Heart right ventricle (tissue), 16 donors: ENCODE results near the gene PFKFB1. TPM values are rescaled to one million over a fixed set of nuclear protein-coding genes. Genes with fewer than 3 reads are reported as not detected.
A peak's percentile ranks its signal among the peaks of the same experiment; 100 is the strongest.

ENCODE experiments used
- ATAC-seq, 8 donors: fragments of 200-7000 bp; cut with Tn5 transposase; one replicate each; pipeline ENCODE4 v1.9.1; 2020; ENCODE audit warnings: mild to moderate bottlenecking in 8 of 8, moderate library complexity in 8 of 8, moderate number of reproducible peaks in 1 of 8
- DNase-seq, 2 donors: peaks; one replicate each; pipeline ENCODE4 v3.0.0-alpha.2; 2020
- H3K27ac ChIP-seq, 10 donors: fragments of 200-600 bp; sonication (generic) in 2 of 10; one replicate each; pipeline versions ENCODE4 v1.5.0 to v1.8.0; 2020 to 2022; ENCODE audit warnings: mild to moderate bottlenecking in 3 of 10
- H3K27me3 ChIP-seq, 7 donors: fragments of 200-600 bp; one replicate each; pipeline ENCODE4 v1.8.0; 2021 to 2022; ENCODE audit warnings: mild to moderate bottlenecking in 2 of 7
- H3K36me3 ChIP-seq, 9 donors: fragments of 200-600 bp; sonication (generic) in 1 of 9; one replicate each; pipeline versions ENCODE4 v1.5.0 to v1.8.0; 2020 to 2022; ENCODE audit warnings: mild to moderate bottlenecking in 2 of 9
- H3K4me1 ChIP-seq, 9 donors: fragments of 200-600 bp; sonication (generic) in 1 of 9; one replicate each; pipeline versions ENCODE4 v1.5.0 to v1.8.0; 2020 to 2022; ENCODE audit warnings: mild to moderate bottlenecking in 4 of 9
- H3K4me3 ChIP-seq, 10 donors: fragments of 200-600 bp; sonication (generic) in 2 of 10; one replicate each; pipeline versions ENCODE4 v1.5.0 to v1.8.0; 2020 to 2022; ENCODE audit warnings: mild to moderate bottlenecking in 7 of 10, moderate library complexity in 2 of 10
- H3K9me3 ChIP-seq, 11 donors: fragments of 200-600 bp in 10 of 11; sonication (generic) in 2 of 11; one replicate each; pipeline versions ENCODE4 v1.5.0 to v1.8.0; 2013 to 2022; ENCODE audit warnings: mild to moderate bottlenecking in 2 of 11, control low read depth in 1 of 11, moderate library complexity in 1 of 11
- WGBS, 2 donors: extraction: QIAGEN DNeasy Blood & Tissue Kit; methylation state at CpG; one replicate each; pipeline ENCODE4 v1.1.7; 2013; ENCODE audit warnings: inconsistent platforms in 1 of 2; 5-methylcytosine and 5-hydroxymethylcytosine counted together
- intact Hi-C, 10 donors: fragments of 100-400 bp; cut with DNase I; formaldehyde crosslinking; loops; one replicate each; pipeline versions ENCODE4 v1.11.1 to v1.14.2; 2022
- polyA plus RNA-seq, 2 donors: library from polyadenylated mRNA; stranded (reverse); fragments of 200-250 nt; gene quantifications; one replicate each; pipeline ENCODE4 v1.2.3, GENCODE V29; 2013
- total RNA-seq, 10 donors: library from RNA; stranded (reverse); fragmentation: NEBNext Ultra II Directional in 3 of 10; extraction: Animal tissue kit (Norgen Biotek cat#: 25700) in 3 of 10; gene quantifications; one replicate each; pipeline versions ENCODE4 v1.2.1 to v1.2.4, GENCODE V29; 2021 to 2023
- TF ChIP-seq, protein P1 (sequence below), 9 donors: fragments of 200-600 bp; sonication (generic) in 2 of 9; IDR thresholded peaks; one replicate each; pipeline versions ENCODE4 v1.5.0 to v1.8.0; 2021 to 2022; ENCODE audit warnings: antibody characterized with exemption in 9 of 9, mild to moderate bottlenecking in 5 of 9, moderate library complexity in 1 of 9
- donor health status: Arrhythmogenic right ventricular cardiomyopathy.
- donor health status: ischemic (EF 13 %, LVEDD 7.1; RV severe dilation, severe dysfunction).
- donor health status: healthy with polysubstance abuse.
- donor health status: DM: no; HTN: yes; CAD: no.
- donor health status: DM: no; HTN: no; CAD: no.
- donor health status: ischemic (EF 25% LVEDD 6.9; RV normal size, moderate dysfunction).
- donor health status: ischemic (EF 25% LVEDD 5.7; RV mildly dilated, moderate dysfunction).
- donor health status: healthy.
- donor health status: DM: yes; HTN: yes; CAD: no.
- donor health status: Ischemic cardiomyopathy.
- donor health status: ischemic (EF 35%, LVEDD 5.7; RV mildly dilated, moderate dysfunction).
- donor health status: nonischemic (EF 11% LVEDD 7.7; RV severe dilation, severe dysfunction).
- donor health status: DM: yes; HTN: yes; CAD: no.
- donor health status: PGD.
- donor health status: ischemic (EF 29% LVEDD 5.4; RV normal size, mild dysfunction).
- donor health status: nonischemic (EF 23%, LVEDD 6.1; RV moderate dilation, normal function).

PFKFB1 gene
- total and polyA plus RNA-seq, 12 donors: 0.12 to 0.59 (median 0.24) TPM; not detected in 6

DNA sequence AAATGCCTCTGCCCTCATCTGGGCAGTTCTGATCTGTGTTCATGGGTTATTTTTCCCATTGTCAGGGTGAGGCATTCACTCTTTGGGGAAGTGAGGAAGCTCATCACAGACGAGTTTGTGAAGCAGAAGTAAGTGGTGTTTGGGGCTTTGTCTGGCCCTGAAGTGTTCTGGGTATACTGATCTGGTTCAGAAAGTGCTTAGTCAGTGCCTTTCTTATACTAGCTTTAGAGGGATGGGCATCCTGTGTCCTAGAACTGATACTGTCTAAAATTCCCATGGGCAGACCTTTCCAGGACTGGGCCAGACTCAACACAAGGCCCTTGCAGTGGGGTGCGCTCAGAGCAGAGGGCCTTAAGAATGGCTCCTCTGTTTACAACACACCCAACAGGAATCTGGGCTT lies 67.0 kb downstream of the PFKFB1 start:
- Histone ChIP-seq H3K27ac (no peak overlapping the region), H3K36me3 (peaks cover 0 to 13% (median 0%) of the 10 kb centered on the region in 9 donors), H3K9me3 (no peaks in the 10 kb centered on the region), H3K4me3 (no peak overlapping the region), H3K27me3 (no peaks in the 10 kb centered on the region), H3K4me1 (no peaks in the 10 kb centered on the region)
- DNase-seq (no peak), ATAC-seq (no peak)
- intact Hi-C loops: no loop called here
- TF ChIP-seq, protein P1, sequence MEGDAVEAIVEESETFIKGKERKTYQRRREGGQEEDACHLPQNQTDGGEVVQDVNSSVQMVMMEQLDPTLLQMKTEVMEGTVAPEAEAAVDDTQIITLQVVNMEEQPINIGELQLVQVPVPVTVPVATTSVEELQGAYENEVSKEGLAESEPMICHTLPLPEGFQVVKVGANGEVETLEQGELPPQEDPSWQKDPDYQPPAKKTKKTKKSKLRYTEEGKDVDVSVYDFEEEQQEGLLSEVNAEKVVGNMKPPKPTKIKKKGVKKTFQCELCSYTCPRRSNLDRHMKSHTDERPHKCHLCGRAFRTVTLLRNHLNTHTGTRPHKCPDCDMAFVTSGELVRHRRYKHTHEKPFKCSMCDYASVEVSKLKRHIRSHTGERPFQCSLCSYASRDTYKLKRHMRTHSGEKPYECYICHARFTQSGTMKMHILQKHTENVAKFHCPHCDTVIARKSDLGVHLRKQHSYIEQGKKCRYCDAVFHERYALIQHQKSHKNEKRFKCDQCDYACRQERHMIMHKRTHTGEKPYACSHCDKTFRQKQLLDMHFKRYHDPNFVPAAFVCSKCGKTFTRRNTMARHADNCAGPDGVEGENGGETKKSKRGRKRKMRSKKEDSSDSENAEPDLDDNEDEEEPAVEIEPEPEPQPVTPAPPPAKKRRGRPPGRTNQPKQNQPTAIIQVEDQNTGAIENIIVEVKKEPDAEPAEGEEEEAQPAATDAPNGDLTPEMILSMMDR (IDR thresholded peaks at IDR 0.05): no peak
- WGBS, 2 donors: 80 to 88% methylated on average over 2 of the region's 2 CpGs

DNA sequence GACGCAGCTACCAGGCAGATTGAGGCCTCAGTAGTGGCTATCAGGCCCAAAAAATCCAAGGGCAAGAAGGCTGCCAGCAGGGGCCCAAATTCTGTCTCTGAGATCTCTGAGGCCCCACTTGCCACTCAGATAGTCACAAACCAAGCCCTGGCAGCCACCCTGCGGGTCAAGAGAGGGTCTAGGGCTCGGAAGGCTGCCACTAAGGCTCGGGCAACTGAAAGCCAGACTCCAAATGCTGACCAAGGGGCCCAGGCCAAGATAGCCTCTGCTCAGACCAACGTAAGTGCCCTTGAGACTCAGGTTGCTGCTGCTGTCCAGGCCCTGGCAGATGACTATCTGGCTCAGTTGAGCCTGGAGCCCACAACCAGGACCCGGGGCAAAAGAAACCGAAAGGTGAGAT lies 70.6 kb downstream of the PFKFB1 start:
- H3K36me3 ChIP-seq: peaks cover 0 to 7% (median 0%) of the 10 kb centered on the region in 9 donors
- H3K4me1 ChIP-seq: no peaks in the 10 kb centered on the region
- ATAC-seq (no peak), DNase-seq (no peak)
- no peak overlapping the region for H3K4me3 ChIP-seq
- no peaks in the 10 kb centered on the region for H3K9me3 ChIP-seq
- intact Hi-C loops: no loop called here
- WGBS, 2 donors: 95 to 96% methylated on average over 6 to 7 of the region's 7 CpGs
- TF ChIP-seq, protein P1 (IDR thresholded peaks at IDR 0.05): no peak
- peaks cover 0 to 11% (median 0%) of the 10 kb centered on the region in 7 donors for H3K27me3 ChIP-seq
- no peak overlapping the region for H3K27ac ChIP-seq

DNA sequence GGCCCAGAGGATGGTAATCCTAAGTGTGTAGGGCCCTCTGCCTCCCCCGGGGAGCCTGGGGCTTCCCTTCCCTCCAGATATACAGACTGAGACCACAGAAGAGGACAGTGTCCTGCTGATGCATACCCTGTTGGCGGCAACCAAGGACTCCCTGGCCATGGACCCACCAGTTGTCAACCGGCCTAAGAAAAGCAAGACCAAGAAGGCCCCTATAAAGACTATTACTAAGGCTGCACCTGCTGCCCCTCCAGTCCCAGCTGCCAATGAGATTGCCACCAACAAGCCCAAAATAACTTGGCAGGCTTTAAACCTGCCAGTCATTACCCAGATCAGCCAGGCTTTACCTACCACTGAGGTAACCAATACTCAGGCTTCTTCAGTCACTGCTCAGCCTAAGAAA lies 71.4 kb downstream of the PFKFB1 start:
- TF ChIP-seq, protein P1 (IDR thresholded peaks at IDR 0.05): no peak
- Histone ChIP-seq H3K36me3 (peaks cover 0 to 1% (median 0%) of the 10 kb centered on the region in 9 donors), H3K9me3 (no peaks in the 10 kb centered on the region), H3K4me3 (no peak overlapping the region), H3K4me1 (no peaks in the 10 kb centered on the region), H3K27ac (no peak overlapping the region), H3K27me3 (peaks cover 0 to 11% (median 0%) of the 10 kb centered on the region in 7 donors)
- DNase-seq: no peak
- intact Hi-C loops: no loop called here
- no peak for ATAC-seq
- 91 to 98% methylated on average over 3 of the region's 3 CpGs for WGBS, 2 donors

DNA sequence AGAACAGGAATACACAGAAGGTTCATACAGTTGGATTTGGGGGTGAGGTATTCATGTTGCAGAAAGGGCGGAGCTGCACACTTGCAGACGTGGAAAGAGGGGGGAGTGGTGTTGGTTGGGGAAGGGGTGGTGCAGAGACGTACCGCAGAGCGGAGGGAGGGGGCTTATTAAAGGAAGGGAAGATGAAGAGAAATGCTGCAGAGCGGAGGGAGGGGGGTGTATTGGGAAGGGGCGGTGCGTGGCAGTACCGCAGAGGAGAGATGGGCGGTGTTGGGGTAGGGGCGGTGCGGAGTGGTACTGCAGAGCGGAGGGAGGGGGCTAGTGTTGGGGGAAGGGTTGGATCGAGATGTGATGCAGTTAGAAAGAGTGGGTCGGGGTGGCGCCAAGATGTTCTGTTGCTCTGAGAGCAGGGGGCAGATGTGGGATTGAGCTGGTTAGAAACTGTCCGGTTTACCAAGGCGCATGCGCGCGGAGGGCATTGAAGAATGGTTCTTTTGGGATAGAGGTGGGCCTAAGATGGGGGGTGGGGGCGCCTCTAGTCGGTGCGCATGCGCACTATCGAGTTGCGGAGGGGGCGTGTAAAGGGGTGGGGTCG lies 72.5 kb downstream of the PFKFB1 start:
- DNase-seq (peak; percentile 61 to 65), ATAC-seq (peak; percentile 47 to 95 (median 85))
- Histone ChIP-seq H3K4me1 (no peaks in the 10 kb centered on the region), H3K36me3 (no peaks in the 10 kb centered on the region), H3K9me3 (no peaks in the 10 kb centered on the region), H3K4me3 (peak overlapping the region; percentile 10 to 58 (median 52)), H3K27ac (peak overlapping the region in 1 of 10 donors; percentile 43), H3K27me3 (peaks cover 0 to 11% (median 0%) of the 10 kb centered on the region in 7 donors)
- 0 to 2% methylated on average over 24 to 29 of the region's 29 CpGs for WGBS, 2 donors
- TF ChIP-seq, protein P1 (IDR thresholded peaks at IDR 0.05): no peak
- intact Hi-C loops: no loop called here
